GM18511 (cell line): ENCODE data around the gene C2orf68.
"Not testable (repeated sequence)": the region's sequence is repeated elsewhere in the genome, so short reads cannot be mapped to it uniquely, and the experiment has no call there.

ENCODE experiments used
- ATAC-seq: cut with Tn5 transposase; IDR thresholded peaks from one replicate; pipeline ENCODE4 v1.9.1; 2021; ENCODE audit warnings: mild to moderate bottlenecking, moderate library complexity; ENCODE audit not compliant: unreplicated experiment

C2orf68 gene

GRCh38 chr2:85631316-85631715 lies 19.4 kb upstream of the C2orf68 start:
- no peak for ATAC-seq

DNA sequence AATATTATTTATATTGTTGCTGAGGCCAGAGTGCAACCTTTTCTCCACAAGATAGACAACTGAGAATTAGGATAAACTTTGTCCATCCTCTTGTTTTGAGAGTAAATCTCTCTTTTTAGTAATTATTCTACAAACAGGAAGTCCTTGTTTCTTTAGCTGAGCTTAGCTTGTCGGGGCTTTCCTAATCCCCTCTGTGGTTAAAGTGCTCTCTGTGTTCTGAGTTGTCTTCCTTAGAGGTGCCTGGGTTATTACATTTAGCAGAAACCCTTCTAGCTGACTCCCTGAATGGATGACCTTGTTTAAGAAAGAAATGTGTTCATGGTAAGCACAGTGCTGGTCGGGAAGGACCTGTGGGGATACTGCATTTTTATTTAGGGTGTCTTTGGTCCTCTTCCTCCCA lies 16.8 kb upstream of the C2orf68 start:
- no peak for ATAC-seq

DNA sequence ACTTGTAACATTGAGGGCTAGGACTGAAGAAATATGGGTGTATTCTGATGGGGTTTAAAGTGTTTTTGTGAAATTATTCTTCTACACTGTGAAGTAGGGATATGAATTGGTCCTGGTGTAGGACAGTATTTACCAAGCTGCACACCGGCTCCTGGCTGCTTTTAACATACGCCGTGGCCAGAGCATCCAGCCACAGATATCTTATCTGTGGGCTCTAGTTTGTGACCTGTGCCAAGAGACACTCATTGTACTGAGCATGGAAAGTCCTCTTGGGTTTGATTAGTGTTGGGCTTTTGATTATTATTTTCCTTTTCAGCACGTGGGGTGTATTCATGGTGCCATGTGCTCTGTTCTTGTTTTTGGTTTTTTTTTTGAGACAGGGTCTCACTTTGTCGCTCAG lies 12.1 kb upstream of the C2orf68 start:
- no peak for ATAC-seq

DNA sequence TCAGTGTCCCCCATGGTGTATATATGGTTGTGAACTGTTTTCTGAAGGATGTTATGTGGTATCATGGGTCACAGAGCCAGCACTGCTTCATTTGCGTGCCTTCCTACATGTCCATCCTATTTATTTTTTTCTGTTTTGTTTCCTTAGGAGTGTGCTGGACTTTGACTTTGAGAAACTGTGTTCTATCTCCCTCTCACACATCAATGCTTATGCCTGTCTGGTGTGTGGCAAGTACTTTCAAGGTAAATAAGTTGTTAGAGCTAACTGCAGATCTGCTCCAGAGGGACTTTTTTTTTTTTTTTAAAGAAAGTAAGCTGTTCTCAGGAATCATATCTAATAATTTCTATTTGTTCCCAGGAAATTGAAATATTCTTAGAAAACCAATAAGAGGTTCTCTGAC lies 9.5 kb upstream of the C2orf68 start:
- no peak for ATAC-seq

DNA sequence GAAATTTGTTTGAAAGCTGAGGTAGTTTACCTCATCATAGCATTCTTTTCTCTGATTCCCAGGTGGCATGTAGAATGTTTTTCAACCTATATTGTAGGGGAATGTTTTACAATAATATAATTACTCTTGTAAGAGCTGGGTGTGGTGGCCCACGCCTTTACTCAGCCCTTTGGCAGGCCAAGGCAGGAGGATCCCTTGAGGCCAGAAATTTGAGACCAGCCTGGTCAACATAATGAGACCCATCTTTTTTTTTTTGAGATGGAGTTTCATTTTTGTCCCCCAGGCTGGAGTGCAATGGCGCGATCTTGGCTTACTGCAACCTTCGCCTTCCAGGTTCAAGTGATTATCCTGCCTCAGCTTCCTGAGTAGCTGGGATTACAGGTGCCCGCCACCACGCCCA lies 7.8 kb upstream of the C2orf68 start:
- ATAC-seq: no peak

DNA sequence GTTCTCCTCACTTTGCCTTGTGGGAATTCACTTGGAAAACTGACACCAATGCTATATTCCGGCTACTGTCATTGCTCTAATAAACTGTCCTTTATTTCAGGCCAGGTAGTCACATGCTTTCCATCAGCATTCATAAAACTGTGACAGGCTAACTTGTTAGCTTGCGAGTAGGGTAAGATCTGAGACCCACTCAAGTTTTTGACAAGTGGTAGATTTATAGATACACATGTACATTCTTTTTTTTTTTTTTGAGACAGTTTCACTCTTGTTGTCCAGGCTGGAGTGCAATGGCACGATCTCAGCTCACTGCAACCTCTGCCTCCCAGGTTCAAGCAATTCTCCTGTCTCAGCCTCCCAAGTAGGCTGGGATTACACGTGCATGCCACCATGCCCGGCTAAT lies 5.9 kb upstream of the C2orf68 start:
- ATAC-seq: not testable (repeated sequence)

DNA sequence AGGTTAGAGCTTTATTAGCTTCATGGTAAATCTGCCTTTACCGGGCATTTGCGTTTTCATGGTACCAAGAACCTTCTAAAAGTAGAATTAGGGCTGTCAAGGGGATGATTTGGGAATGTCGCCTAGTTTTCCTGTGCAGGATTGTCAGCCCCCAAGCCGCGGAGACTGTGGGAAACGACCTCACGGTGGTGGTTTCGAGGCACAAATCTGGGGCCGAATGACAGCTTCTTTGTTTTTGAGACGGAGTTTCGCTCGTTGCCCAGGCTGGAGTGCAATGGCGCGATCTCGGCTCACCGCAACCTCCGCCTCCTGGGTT lies 3.5 kb upstream of the C2orf68 start:
- no peak for ATAC-seq

DNA sequence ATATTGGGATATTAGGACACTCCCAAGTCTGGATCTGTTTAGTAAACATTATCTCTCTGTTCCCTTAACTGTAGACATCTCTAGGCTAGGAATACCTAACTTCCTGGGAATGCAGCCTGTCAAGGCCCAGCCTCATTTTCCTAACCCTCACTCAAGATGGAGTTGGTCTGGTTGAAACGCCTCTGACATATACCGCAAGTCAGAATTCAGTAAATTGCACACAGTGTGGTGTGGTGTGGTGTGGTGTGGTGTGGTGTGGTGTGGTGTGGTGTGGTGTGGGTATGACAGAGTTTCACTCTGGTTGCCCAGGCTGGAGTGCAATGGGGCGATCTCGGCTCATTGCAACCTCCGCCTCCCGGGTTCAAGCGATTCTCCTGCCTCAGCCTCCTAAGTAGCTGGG lies 2.9 kb upstream of the C2orf68 start:
- not testable (repeated sequence) for ATAC-seq

DNA sequence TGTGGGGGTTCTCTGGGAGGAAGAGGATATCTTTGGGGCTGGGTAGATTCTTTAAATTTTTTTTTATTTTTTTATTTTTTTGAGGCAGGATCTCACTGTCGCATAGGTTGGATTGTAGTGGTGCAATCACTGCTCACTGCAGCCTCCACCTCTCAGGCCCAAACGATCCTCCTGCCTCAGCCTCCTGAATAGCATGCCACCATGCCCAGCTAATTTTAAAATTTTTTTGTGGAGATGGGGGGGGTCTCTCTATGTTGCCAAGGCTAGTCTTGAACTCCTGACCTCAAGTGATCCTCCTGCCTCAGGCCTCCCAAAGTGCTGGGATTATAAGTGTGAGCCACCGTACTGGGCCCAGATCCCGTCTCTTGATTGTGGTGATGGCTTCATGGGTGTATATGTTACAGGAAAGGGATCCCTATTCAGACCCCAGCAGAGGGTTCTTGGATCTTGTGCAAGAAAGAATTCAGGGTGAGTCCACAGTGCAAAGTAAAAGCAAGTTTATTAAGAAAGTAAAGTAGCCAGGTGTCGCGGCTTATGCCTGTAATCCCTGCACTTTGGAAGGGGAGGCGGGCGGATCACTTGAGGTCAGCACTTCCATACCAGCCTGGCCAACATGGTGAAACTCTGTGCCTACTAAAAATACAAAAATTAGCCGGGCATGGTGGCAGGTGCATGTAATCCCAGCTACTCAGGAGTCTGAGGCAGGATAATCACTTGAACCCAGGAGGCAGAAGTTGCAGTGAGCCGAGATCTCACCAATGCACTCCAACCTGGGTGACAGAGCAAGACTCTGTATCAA lies 2.0 kb upstream of the C2orf68 start:
- no peak for ATAC-seq

DNA sequence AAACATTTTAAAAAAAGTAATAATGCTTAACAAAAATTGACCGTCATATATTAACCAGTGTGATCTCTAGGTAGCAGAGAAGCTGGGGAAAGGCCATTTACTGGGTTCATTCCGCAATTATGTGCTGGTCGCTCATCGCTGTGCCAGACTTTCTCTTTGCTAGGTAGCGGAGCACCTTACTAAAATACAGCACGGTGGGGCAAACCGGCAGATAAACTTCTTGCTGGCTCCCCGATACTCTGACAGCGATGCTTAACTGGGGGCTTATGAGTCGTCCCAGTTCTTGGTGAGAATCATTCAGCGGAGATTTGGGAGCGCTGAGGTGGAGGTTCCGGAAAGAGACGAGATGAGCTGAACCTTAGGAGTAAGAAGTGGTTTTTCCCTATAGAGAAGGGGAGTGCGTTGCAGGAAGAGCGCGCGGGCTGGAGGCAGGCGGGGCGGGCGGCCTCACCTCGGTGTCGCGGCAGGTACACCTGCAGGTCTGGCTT lies 605 bp downstream of the C2orf68 start:
- no peak for ATAC-seq

GRCh38 chr2:85607268-85608215 lies 4.3 kb downstream of the C2orf68 start:
- ATAC-seq: no peak

DNA sequence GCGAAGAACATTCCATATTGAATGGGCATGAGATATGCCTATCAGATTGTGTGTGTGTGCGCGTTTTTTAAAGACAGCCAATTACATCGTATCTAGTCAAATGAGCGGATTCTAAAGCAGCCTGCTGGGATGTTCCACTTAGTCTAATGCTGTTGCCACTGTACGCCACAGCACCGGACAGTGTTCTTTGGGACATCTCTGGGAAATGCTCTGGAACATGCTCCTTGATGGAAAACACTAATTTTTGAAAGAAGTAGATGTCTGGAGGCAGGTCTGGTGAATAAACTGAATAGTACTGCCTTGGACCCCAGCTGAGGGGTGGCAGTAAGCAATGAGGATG lies 5.8 kb downstream of the C2orf68 start:
- ATAC-seq: no peak

GRCh38 chr2:85605406-85606115 lies 6.3 kb downstream of the C2orf68 start:
- no peak for ATAC-seq

DNA sequence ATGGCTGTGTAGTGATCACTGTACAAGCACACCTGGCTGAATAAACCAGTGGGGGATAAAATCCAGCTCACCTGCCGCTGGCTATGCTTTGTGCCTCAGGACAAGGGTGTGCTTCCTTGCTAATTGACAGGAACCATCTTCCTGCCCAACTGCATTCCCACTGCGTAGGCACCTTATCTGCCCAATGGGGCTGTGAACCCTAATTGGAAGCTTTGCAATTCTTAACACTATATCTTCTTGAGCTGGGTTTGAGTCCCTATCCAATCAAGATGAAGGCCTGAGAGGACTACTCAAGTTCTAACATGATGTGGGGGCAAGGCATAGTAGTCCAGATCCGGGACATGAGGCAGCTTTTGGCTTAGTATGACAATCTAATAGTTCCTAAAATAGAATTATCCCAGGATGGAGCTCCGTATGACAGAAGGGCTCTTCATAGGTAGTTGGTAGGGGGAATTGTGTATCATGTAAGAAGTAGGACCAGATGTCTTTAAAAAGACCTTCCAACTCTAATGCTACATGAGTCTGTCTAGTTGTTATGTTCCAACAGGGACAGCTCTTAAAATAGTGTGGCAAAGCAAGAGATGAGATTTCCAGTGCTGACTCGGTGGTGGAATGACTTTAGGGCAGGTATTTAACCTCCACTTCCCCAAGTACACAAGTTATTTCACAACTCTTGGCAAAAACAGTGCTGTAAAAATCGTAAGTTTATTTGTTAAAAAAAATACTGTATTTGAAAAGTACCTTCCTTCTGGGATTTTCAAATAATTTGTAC lies 7.1 kb downstream of the C2orf68 start:
- ATAC-seq: no peak

- not testable (repeated sequence) for ATAC-seq
These were observed 7.8 kb downstream of the C2orf68 start for GRCh38 chr2:85604133-85604444.

- peak; percentile 97 for ATAC-seq
These were observed 9.2 kb downstream of the C2orf68 start, which contains the start of gene TMEM150A for GRCh38 chr2:85602476-85603234. Gene TMEM150A, minus strand, starts transcription at chr2:85602698. Its CDS starts 750 bp downstream, at chr2:85601948.

GRCh38 chr2:85601771-85602475 lies 9.9 kb downstream of the C2orf68 start:
- peak; percentile 52 for ATAC-seq

DNA sequence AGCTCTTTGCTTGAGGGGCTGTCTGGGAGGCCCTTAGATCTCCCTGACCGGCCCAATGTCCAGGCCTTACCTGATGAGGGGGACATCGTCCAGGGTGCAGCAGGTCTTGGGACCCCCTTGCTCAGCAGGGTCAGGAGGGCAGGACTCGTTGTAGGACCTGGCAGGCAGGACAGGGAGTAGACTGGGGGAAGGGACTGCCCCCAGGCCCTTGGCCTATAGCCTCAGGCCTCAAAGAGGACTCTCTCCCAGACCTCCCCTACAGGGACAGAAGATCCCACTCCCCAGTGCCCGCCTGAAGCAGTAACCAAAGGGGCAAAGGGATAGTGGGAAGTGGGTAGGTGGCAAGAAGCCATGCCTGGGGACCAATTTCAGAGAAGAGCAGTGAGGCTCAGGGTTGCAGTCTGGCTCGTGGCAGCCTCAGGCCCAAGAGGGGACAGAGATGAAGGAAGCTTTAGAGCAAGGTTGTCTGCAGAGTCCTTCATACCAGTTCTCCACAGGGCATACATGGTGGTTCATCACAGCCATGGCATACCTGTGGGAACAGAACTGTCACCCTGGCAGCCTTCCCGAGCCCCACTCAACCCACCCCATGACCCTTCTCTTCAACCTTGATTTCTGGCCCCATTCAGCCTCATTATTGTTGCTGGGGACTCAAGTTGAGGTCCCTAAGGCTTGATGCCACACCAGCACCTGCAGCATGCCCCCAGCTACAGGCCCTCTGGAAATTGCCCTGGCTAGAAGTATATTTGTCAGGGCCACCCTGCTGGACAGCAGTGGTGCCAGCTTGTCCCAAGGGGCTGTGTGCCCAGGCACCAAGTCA lies 10.7 kb downstream of the C2orf68 start:
- no peak for ATAC-seq

GRCh38 chr2:85600235-85600575 lies 11.7 kb downstream of the C2orf68 start:
- ATAC-seq: no peak
